DMS114 treated with DMSO at 0.1 percent for 48 hours (cell line): ENCODE data around the gene BCL11A.

Experiments used
- DNase-seq: peaks from one replicate; lab custom pipeline; 2025; ENCODE audit not compliant: unreplicated experiment; lab: John Stamatoyannopoulos, UW

Gene BCL11A

GRCh38 chr2:60528281-60529020 is 25.0 kb downstream of the BCL11A start:
- DNase-seq, result no peak

- DNase-seq, result no peak
Measured at GRCh38 chr2:60527762-60528161, 25.7 kb downstream of the BCL11A start.

GRCh38 chr2:60526623-60527022 is 26.8 kb downstream of the BCL11A start:
- DNase-seq, result no peak

- DNase-seq, result no peak
Measured at GRCh38 chr2:60525899-60526298, 27.6 kb downstream of the BCL11A start.

- DNase-seq, result no peak
Measured at GRCh38 chr2:60524874-60525273, 28.6 kb downstream of the BCL11A start.

- DNase-seq, result no peak
Measured at GRCh38 chr2:60523963-60524362, 29.5 kb downstream of the BCL11A start.

- DNase-seq, result no peak
Measured at GRCh38 chr2:60522462-60522861, 31.0 kb downstream of the BCL11A start.

- no peak for DNase-seq
Measured at GRCh38 chr2:60521626-60522025, 31.8 kb downstream of the BCL11A start.

- DNase-seq, result no peak
Measured at GRCh38 chr2:60520917-60521539, 32.4 kb downstream of the BCL11A start.

- DNase-seq, result no peak
Measured at GRCh38 chr2:60520151-60520876, 33.1 kb downstream of the BCL11A start.

- no peak for DNase-seq
Measured at GRCh38 chr2:60519231-60519863, 34.1 kb downstream of the BCL11A start.

GRCh38 chr2:60518567-60518966 is 34.9 kb downstream of the BCL11A start:
- no peak for DNase-seq

- no peak for DNase-seq
Measured at GRCh38 chr2:60517446-60517845, 36.0 kb downstream of the BCL11A start.

GRCh38 chr2:60516826-60517225 is 36.6 kb downstream of the BCL11A start:
- DNase-seq, result no peak

GRCh38 chr2:60516383-60516811 is 37.1 kb downstream of the BCL11A start:
- no peak for DNase-seq

GRCh38 chr2:60515721-60516226 is 37.7 kb downstream of the BCL11A start:
- no peak for DNase-seq

- no peak for DNase-seq
Measured at GRCh38 chr2:60513996-60514395, 39.5 kb downstream of the BCL11A start.

- DNase-seq, result no peak
Measured at GRCh38 chr2:60513191-60513590, 40.3 kb downstream of the BCL11A start.

- no peak for DNase-seq
Measured at GRCh38 chr2:60512641-60513040, 40.8 kb downstream of the BCL11A start.

GRCh38 chr2:60512062-60512622 is 41.3 kb downstream of the BCL11A start:
- DNase-seq, result no peak

GRCh38 chr2:60510713-60511112 is 42.7 kb downstream of the BCL11A start:
- DNase-seq, result no peak
